ENCODE data around the gene MCUR1. TPM values are rescaled to one million over a fixed set of nuclear protein-coding genes. Genes with fewer than 3 reads are reported as not detected.
"Not testable (repeated sequence)": the region's sequence is repeated elsewhere in the genome, so short reads cannot be mapped to it uniquely, and the experiment has no call there.

Gene MCUR1
- total and polyA plus RNA-seq, 10 of the 15 experiments (the other 5 are each of a cell fraction or from before 2014, with no cell fraction given): 4.4 to 43.9 (median 18.3) TPM

DNA sequence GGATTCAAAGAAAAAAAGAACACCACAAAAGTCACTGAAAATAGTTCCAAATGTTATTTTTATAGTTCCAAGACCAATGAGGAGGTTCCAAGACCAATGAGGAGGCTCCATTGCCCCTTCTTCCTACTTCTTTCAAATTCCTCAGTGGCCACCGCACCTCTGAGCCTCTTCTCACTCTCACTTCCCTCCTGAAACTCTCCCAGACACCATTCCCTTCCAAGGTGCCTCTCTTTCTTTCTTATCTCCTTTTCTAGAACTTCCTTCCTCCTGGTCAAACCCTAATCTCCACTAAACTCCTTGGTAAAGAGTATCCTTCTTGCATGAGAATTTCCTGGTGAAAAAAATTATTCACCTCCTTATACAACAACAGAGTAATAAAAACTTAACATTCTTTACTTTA is 20.4 kb upstream of the MCUR1 start:
- TF ChIP-seq HDAC6 (IDR thresholded peaks at IDR 0.05; ENCODE audit: unreplicated experiment) (no peak), SPI1 (IDR thresholded peaks at IDR 0.05; ENCODE audit: borderline replicate concordance, insufficient read depth, low read depth, low read length) (peak; percentile 53), CHD4 (IDR thresholded peaks at IDR 0.05) (no peak), EED (IDR thresholded peaks at IDR 0.05; ENCODE audit: low read depth) (0 out of 2 replicates have a peak, but pooled peaks have one; percentile 25), SMC3 (IDR thresholded peaks at IDR 0.05; ENCODE audit: borderline replicate concordance, low read length) (no peak), ZNF622 (IDR thresholded peaks at IDR 0.05) (no peak)
- TF ChIP-seq, protein P1, sequence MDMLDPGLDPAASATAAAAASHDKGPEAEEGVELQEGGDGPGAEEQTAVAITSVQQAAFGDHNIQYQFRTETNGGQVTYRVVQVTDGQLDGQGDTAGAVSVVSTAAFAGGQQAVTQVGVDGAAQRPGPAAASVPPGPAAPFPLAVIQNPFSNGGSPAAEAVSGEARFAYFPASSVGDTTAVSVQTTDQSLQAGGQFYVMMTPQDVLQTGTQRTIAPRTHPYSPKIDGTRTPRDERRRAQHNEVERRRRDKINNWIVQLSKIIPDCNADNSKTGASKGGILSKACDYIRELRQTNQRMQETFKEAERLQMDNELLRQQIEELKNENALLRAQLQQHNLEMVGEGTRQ (IDR thresholded peaks at IDR 0.05; ENCODE audit: borderline replicate concordance, low read depth, low read length): no peak
- FAIRE-seq: no peak
- ChIA-PET RAD21 (ENCODE audit: unreplicated experiment) (no interaction called here), POLR2A (interaction anchor here (0.6 kb wide), 1 partner anchor 1574 kb away, joined by 3 read pairs; no protein-coding TSS in a partner anchor), CTCF (interaction anchor here (0.6 kb wide), 1 partner anchor 39 kb away, joined by 3 read pairs; no protein-coding TSS in a partner anchor), SMC1A (ENCODE audit: uncharacterized antibody, unreplicated experiment) (no interaction called here)
- no peaks in the 10 kb centered on the region for H3K36me3 ChIP-seq (ENCODE audit: control insufficient read depth in 2 of 2, insufficient read depth in 2 of 2, low read length in 1 of 2)
- H3K27me3 ChIP-seq (replicated peaks in 1 of 2; ENCODE audit: control insufficient read depth in 2 of 2, insufficient read depth in 2 of 2, low read length in 1 of 2): no peaks in the 10 kb centered on the region
- in situ Hi-C loops (cut with MboI): no loop called here
- peaks cover 2% of the 10 kb centered on the region; the same call in 1 of the 3 replicates for H3K9me3 ChIP-seq (replicated peaks; ENCODE audit: control insufficient read depth, insufficient read depth, low read length)
- no peak overlapping the region for H3K9ac ChIP-seq (ENCODE audit: control insufficient read depth, insufficient read depth, low read length)
- peaks cover 3% of the 10 kb centered on the region; the same call in 1 of the 2 replicates for H3K4me1 ChIP-seq (ENCODE audit: control insufficient read depth, insufficient read depth, low read length)
- no peak overlapping the region for H3K4me3 ChIP-seq
- no peaks in the 10 kb centered on the region for H4K20me1 ChIP-seq (ENCODE audit: control insufficient read depth, insufficient read depth)
- no peak for ATAC-seq
- no peak overlapping the region for H2AFZ ChIP-seq (ENCODE audit: control insufficient read depth, low read depth, low read length)
- no peak overlapping the region for H3K27ac ChIP-seq (ENCODE audit: control insufficient read depth, insufficient read depth)
- DNase-seq (ENCODE audit: low read depth, low spot score): no peak
- WGBS (ENCODE audit: insufficient coverage, insufficient replicate concordance, low lambda C conversion rate, missing lambda C conversion rate): 0% methylated on average over 1 of the region's 1 CpG
- H3K4me2 ChIP-seq (ENCODE audit: control insufficient read depth, insufficient read depth): no peak overlapping the region
- intact Hi-C loops (cut with micrococcal nuclease; ENCODE audit: unreplicated experiment): no loop called here
- BruUV-seq (replicated peaks): no TSS peak
- H3K79me2 ChIP-seq (ENCODE audit: control insufficient read depth, insufficient read depth, low read length): no peaks in the 10 kb centered on the region

DNA sequence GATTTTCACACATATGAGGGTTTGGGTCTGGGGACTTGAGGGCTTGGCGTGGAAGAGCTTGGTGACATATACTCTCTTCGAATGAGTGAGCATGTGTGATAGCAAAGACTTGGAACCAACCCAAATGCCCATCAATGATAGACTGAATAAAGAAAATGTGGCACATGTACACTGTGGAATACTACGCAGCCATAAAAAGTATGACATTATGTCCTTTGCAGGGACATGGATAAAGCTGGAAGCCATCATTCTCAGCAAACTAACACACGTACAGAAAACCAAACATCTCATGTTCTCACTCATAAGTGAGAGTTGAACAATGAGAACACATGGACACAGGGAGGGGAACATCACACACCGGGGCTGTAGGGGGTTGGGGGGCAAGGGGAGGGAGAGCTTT is 19.7 kb upstream of the MCUR1 start:
- H3K27me3 ChIP-seq (replicated peaks in 1 of 2; ENCODE audit: control insufficient read depth in 2 of 2, insufficient read depth in 2 of 2, low read length in 1 of 2); DNase-seq (ENCODE audit: low read depth, low spot score); H3K4me3 ChIP-seq; H3K36me3 ChIP-seq (ENCODE audit: control insufficient read depth in 2 of 2, insufficient read depth in 2 of 2, low read length in 1 of 2); H3K9me3 ChIP-seq (replicated peaks; ENCODE audit: control insufficient read depth, insufficient read depth, low read length); H3K4me1 ChIP-seq (ENCODE audit: control insufficient read depth, insufficient read depth, low read length); in situ Hi-C loops (cut with MboI); POLR2A ChIA-PET; H4K20me1 ChIP-seq (ENCODE audit: control insufficient read depth, insufficient read depth); H3K9ac ChIP-seq (ENCODE audit: control insufficient read depth, insufficient read depth, low read length); CTCF ChIA-PET; BruUV-seq (replicated peaks); H3K27ac ChIP-seq (ENCODE audit: control insufficient read depth, insufficient read depth); H3K4me2 ChIP-seq (ENCODE audit: control insufficient read depth, insufficient read depth); intact Hi-C loops (cut with micrococcal nuclease; ENCODE audit: unreplicated experiment); ATAC-seq; FAIRE-seq; H3K79me2 ChIP-seq (ENCODE audit: control insufficient read depth, insufficient read depth, low read length); H2AFZ ChIP-seq (ENCODE audit: control insufficient read depth, low read depth, low read length): not testable (repeated sequence)
- WGBS (ENCODE audit: insufficient coverage, insufficient replicate concordance, low lambda C conversion rate, missing lambda C conversion rate): 57% methylated on average over 5 of the region's 5 CpGs
- RAD21 ChIA-PET (ENCODE audit: unreplicated experiment): interaction anchor here (1.5 kb wide), 1 partner anchor 20 kb away, joined by 4 read pairs; the partner anchor contains the start of gene MCUR1
- SMC1A ChIA-PET (ENCODE audit: uncharacterized antibody, unreplicated experiment): interaction anchor here (0.5 to 1.3 kb wide), 2 partner anchors 39 to 716 kb away, joined by 3 read pairs; no protein-coding TSS in a partner anchor

All from GM12878 (cell line).